ENCODE measurements around the gene SPATA17.

SPATA17 gene

DNA sequence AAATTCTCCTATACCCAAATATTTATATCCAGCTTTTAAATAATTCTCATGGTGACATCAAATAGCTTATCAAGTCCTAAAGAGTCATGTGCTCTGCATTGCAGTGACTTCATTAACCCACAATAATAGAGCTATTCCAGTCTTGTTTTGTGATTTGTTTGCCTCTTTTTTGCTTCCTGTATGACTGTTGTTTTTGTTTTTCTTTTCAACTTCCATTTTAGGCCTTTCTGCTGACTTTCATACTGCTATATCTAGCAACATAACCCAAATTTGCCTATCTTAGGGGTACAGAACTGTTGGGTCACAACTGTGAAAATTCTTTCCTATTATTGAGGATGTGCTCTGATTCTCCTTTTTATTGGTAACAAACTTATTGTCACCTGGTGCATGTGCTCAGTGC is 30.3 kb downstream of the SPATA17 start:
- in situ Hi-C loops (cut with HindIII; ENCODE audit: low pct_ligation_motif_present, low sequenced_read_pairs), result no loop called here
- TF ChIP-seq, protein P1, sequence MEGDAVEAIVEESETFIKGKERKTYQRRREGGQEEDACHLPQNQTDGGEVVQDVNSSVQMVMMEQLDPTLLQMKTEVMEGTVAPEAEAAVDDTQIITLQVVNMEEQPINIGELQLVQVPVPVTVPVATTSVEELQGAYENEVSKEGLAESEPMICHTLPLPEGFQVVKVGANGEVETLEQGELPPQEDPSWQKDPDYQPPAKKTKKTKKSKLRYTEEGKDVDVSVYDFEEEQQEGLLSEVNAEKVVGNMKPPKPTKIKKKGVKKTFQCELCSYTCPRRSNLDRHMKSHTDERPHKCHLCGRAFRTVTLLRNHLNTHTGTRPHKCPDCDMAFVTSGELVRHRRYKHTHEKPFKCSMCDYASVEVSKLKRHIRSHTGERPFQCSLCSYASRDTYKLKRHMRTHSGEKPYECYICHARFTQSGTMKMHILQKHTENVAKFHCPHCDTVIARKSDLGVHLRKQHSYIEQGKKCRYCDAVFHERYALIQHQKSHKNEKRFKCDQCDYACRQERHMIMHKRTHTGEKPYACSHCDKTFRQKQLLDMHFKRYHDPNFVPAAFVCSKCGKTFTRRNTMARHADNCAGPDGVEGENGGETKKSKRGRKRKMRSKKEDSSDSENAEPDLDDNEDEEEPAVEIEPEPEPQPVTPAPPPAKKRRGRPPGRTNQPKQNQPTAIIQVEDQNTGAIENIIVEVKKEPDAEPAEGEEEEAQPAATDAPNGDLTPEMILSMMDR (IDR thresholded peaks at IDR 0.05; ENCODE audit: low read depth, low read length, missing control alignments), result no peak

DNA sequence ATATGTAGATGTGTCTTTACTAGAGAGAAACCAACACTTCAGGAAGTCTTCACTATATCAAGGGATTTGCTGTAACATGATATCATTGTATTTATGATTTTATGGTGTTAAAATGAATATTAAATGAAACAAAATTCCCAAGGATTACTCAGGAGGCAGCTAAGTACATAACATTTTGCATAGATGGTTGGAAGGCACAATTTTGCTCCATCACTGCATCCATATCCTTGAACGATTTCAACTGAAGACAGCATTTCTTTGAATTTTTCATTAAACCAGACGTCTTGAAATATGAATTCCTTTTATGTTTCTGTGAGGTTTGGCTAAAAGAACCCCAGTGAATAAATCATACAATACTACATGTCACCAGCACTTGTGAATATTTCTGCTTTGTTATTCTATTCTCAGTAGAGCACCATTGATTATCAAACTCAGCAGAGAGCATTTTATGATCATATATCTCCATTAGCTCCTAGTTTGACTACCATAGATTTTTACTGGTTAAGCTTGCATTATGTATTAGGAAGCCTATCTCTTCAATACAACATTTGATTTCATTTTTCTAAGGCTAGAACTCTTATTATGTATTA is 37.3 kb downstream of the SPATA17 start:
- in situ Hi-C loops (cut with HindIII; ENCODE audit: low pct_ligation_motif_present, low sequenced_read_pairs), result no loop called here
- TF ChIP-seq, protein P1 (IDR thresholded peaks at IDR 0.05; ENCODE audit: low read depth, low read length, missing control alignments), result no peak
- H3K36me3 ChIP-seq (replicated peaks), result no peaks in the 10 kb centered on the region
- H3K27me3 ChIP-seq (replicated peaks), result no peaks in the 10 kb centered on the region
- DNase-seq, result no peak
- no peak overlapping the region for H3K27ac ChIP-seq
- no peak overlapping the region for H3K4me3 ChIP-seq (ENCODE audit: low read depth, low read length)

More for the DNA sequence above, 30.3 kb downstream of the SPATA17 start:
- H3K27ac ChIP-seq, result no peak overlapping the region
- DNase-seq, result no peak
- no peak overlapping the region for H3K4me3 ChIP-seq (ENCODE audit: low read depth, low read length)
- no peaks in the 10 kb centered on the region for H3K36me3 ChIP-seq (replicated peaks)
- H3K27me3 ChIP-seq (replicated peaks), result no peaks in the 10 kb centered on the region

DNA sequence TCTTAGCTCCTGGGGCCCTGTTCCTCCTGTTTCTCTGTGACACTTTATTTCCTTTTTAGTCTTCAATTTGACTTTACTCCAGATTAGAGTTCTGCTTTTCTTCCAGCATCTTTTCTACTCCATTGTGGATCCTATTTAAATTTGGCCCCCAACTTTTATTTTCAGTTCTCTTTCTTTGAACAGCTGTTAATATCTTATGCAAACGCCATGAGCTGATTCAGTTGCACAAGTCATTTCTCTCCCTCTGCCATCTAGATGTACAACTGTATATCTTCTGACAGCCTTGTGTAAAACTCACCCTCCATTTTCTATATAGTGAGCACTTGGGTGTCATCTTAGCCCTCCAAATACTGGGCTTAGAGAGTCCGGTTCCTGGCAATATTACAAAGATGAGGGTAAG is 42.2 kb downstream of the SPATA17 start:
- in situ Hi-C loops (cut with HindIII; ENCODE audit: low pct_ligation_motif_present, low sequenced_read_pairs), result no loop called here
- DNase-seq, result no peak
- Histone ChIP-seq H3K4me3 (ENCODE audit: low read depth, low read length) (no peak overlapping the region), H3K27ac (no peak overlapping the region), H3K27me3 (replicated peaks) (no peaks in the 10 kb centered on the region), H3K36me3 (replicated peaks) (no peaks in the 10 kb centered on the region)
- TF ChIP-seq, protein P1 (IDR thresholded peaks at IDR 0.05; ENCODE audit: low read depth, low read length, missing control alignments), result no peak

DNA sequence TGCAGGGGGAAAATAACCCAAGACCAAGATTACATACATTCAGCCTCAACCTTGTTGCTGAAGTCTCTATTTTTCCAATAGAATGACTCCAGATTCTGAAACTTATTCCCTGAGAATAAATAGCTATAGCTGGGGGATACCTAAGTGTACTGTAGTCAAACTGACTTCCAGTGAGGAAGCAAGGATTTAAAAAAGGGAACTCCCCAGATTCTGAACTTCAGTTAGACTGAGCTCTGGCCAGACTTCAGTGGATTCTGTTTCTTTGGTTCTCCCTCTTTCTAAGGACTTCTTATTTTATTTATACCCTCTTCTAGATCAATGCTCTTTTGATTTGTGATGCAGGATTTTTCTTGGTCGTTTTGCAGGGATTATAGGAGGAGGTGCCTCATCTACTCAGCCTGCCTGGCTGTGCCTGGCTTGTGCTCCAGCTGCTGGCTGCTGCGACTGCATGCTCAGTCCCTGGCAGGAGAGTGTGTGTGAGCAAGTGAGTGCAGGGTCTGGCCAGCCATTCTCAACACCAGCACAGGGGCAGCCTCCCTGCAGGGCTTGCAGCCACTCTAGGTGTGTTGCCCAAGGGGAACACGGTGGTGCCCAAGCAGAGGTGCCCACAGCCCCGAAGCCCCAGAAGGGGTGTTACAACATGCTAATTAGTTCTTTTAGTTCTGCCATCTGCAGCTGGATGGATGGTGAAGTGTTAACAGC is 43.0 kb downstream of the SPATA17 start:
- Histone ChIP-seq H3K4me3 (ENCODE audit: low read depth, low read length) (no peak overlapping the region), H3K36me3 (replicated peaks) (no peaks in the 10 kb centered on the region), H3K27me3 (replicated peaks) (no peaks in the 10 kb centered on the region), H3K27ac (no peak overlapping the region)
- DNase-seq, result no peak
- in situ Hi-C loops (cut with HindIII; ENCODE audit: low pct_ligation_motif_present, low sequenced_read_pairs), result no loop called here
- TF ChIP-seq, protein P1 (IDR thresholded peaks at IDR 0.05; ENCODE audit: low read depth, low read length, missing control alignments), result no peak

DNA sequence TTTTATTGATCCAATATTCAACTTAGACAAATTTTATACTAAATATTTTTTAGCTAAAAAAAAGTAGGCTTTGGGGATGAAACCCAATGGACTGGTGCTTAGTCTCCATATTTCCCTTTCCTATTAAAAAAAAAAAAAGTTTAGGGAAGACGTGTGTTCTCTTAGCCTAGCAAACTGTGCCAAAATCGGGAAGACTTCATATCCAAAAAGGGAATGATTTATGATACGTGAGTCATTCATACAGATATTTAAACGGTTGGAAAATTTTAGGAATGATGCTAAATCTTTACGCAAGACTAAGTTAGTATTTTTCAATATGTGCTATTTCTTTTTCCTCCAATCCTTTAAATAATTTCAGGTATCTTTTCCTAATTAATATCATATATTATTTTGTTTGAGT is 50.7 kb downstream of the SPATA17 start:
- Histone ChIP-seq H3K4me3 (ENCODE audit: low read depth, low read length) (no peak overlapping the region), H3K27ac (no peak overlapping the region), H3K27me3 (replicated peaks) (no peaks in the 10 kb centered on the region), H3K36me3 (replicated peaks) (no peaks in the 10 kb centered on the region)
- in situ Hi-C loops (cut with HindIII; ENCODE audit: low pct_ligation_motif_present, low sequenced_read_pairs), result no loop called here
- DNase-seq, result no peak
- TF ChIP-seq, protein P1 (IDR thresholded peaks at IDR 0.05; ENCODE audit: low read depth, low read length, missing control alignments), result no peak

Measured in brain microvascular endothelial cell (primary cell).